SH-SY5Y (cell line): ENCODE measurements around the gene TMEM87A.

Experiments used
- GATA2 ChIP-seq: IDR thresholded peaks from 2 replicates; pipeline ENCODE4 v1.6.1; 2011; ENCODE audit warnings: mild to moderate bottlenecking, low read depth, low read length
- GATA3 ChIP-seq: IDR thresholded peaks from 2 replicates; pipeline ENCODE4 v1.6.1; 2011; ENCODE audit warnings: low read depth, mild to moderate bottlenecking, low read length, moderate library complexity

TMEM87A gene

GRCh38 chr15:42220216-42220615 lies 53.0 kb downstream of the TMEM87A start:
- TF ChIP-seq GATA3 (no peak), GATA2 (no peak)

GRCh38 chr15:42218953-42219592 lies 54.2 kb downstream of the TMEM87A start:
- TF ChIP-seq GATA2, result no peak
- TF ChIP-seq GATA3, result no peak

GRCh38 chr15:42217568-42217967 lies 55.7 kb downstream of the TMEM87A start:
- no peak for TF ChIP-seq GATA2
- TF ChIP-seq GATA3, result no peak

GRCh38 chr15:42215913-42216829 lies 57.1 kb downstream of the TMEM87A start:
- no peak for TF ChIP-seq GATA2
- no peak for TF ChIP-seq GATA3

GRCh38 chr15:42214600-42214999 lies 58.6 kb downstream of the TMEM87A start:
- TF ChIP-seq GATA2 (no peak), GATA3 (no peak)

GRCh38 chr15:42213511-42213910 lies 59.7 kb downstream of the TMEM87A start:
- TF ChIP-seq GATA2, result no peak
- TF ChIP-seq GATA3, result no peak

GRCh38 chr15:42210696-42211095 lies 62.5 kb downstream of the TMEM87A start:
- TF ChIP-seq GATA3, result no peak

- no peak for TF ChIP-seq GATA3
- no peak for TF ChIP-seq GATA2
Measured at GRCh38 chr15:42207674-42208579, 65.3 kb downstream of the TMEM87A start, which contains the start of gene VPS39. Gene VPS39 (minus strand): TSS chr15:42208304. CDS start chr15:42208153, 151 bp downstream.

- TF ChIP-seq GATA3 (no peak), GATA2 (no peak)
Measured at GRCh38 chr15:42206406-42206805, 66.8 kb downstream of the TMEM87A start.

GRCh38 chr15:42203891-42204290 lies 69.3 kb downstream of the TMEM87A start:
- no peak for TF ChIP-seq GATA2
- TF ChIP-seq GATA3, result no peak

- TF ChIP-seq GATA2 (peak; percentile 39; the same call in 1 of the 2 replicates), GATA3 (0 out of 2 replicates have a peak, but pooled peaks have one; percentile 19)
Measured at GRCh38 chr15:42202653-42203052, 70.6 kb downstream of the TMEM87A start.

GRCh38 chr15:42201801-42202200 lies 71.4 kb downstream of the TMEM87A start:
- no peak for TF ChIP-seq GATA3

GRCh38 chr15:42199126-42199525 lies 74.1 kb downstream of the TMEM87A start:
- TF ChIP-seq GATA3 (no peak), GATA2 (no peak)

GRCh38 chr15:42198516-42198915 lies 74.7 kb downstream of the TMEM87A start:
- TF ChIP-seq GATA3 (no peak), GATA2 (no peak)
